Measurements from ENCODE around the gene ANKUB1. TPM values are rescaled to one million over a fixed set of nuclear protein-coding genes. Genes with fewer than 3 reads are reported as not detected.

Gene ANKUB1
- total and polyA plus RNA-seq, 9 of the 15 experiments (the other 6 are each of a cell fraction or from before 2014, with no cell fraction given): not detected

- DNase-seq (ENCODE audit: extremely low read depth in 1 of 4, low spot score in 3 of 4) (no peak), FAIRE-seq (no peak), ATAC-seq (no peak)
- H3K79me2 ChIP-seq (ENCODE audit: control insufficient read depth, insufficient read depth, low read length): no peaks in the 10 kb centered on the region
- BruUV-seq (replicated peaks): no TSS peak
- no peak overlapping the region for H2AFZ ChIP-seq (ENCODE audit: low read depth, low read length)
- in situ Hi-C loops (cut with MboI): no loop called here
- H3K9me3 ChIP-seq (replicated peaks; ENCODE audit: control insufficient read depth, insufficient read depth, low read depth, low read length): no peaks in the 10 kb centered on the region
- H3K9ac ChIP-seq (ENCODE audit: insufficient read depth in 1 of 2, low read depth in 2 of 2, low read length in 2 of 2): no peak overlapping the region
- H3K27ac ChIP-seq (ENCODE audit: extremely low read depth, low read depth, low read length): no peak overlapping the region
- no peaks in the 10 kb centered on the region for H3K36me3 ChIP-seq (ENCODE audit: control insufficient read depth, insufficient read depth, low read length)
- H3K4me1 ChIP-seq (replicated peaks in 1 of 2; ENCODE audit: control insufficient read depth in 2 of 2, insufficient read depth in 2 of 2, low read length in 2 of 2): no peaks in the 10 kb centered on the region
- ChIA-PET CTCF (ENCODE audit: low intra/inter-chr PET ratio) (no interaction called here), POLR2A (no interaction called here)
- peaks cover 4 to 13% of the 10 kb centered on the region in 2 experiments; a peak in 3 of 5 replicates for H3K27me3 ChIP-seq (ENCODE audit: control insufficient read depth in 2 of 2, insufficient read depth in 2 of 2, low read length in 2 of 2)
- 0% methylated on average over 2 of the region's 2 CpGs for WGBS (ENCODE audit: insufficient coverage, low coverage, missing lambda C conversion rate)
- H3K4me2 ChIP-seq (ENCODE audit: insufficient read depth, low read length): no peak overlapping the region
- intact Hi-C loops (cut with micrococcal nuclease): loop anchor here (2.0 kb wide), 1 partner anchor 201 kb away; no protein-coding TSS in a partner anchor
- H4K20me1 ChIP-seq (replicated peaks; ENCODE audit: control insufficient read depth, insufficient read depth, low read length): no peaks in the 10 kb centered on the region
- no peaks in the 10 kb centered on the region for H3K9me1 ChIP-seq (ENCODE audit: control insufficient read depth, insufficient read depth, low read length)
- H3K4me3 ChIP-seq: no peak overlapping the region
- TF ChIP-seq NCOA6 (IDR thresholded peaks at IDR 0.05) (no peak), ZNF277 (CRISPR knock-in tag; IDR thresholded peaks at IDR 0.05; ENCODE audit: borderline replicate concordance) (no peak), MXD1 (CRISPR knock-in tag; IDR thresholded peaks at IDR 0.05; ENCODE audit: borderline replicate concordance, poor library complexity, severe bottlenecking) (no peak), EWSR1 (IDR thresholded peaks at IDR 0.05; ENCODE audit: borderline replicate concordance, low read depth, partially characterized antibody) (no peak), HES1 (IDR thresholded peaks at IDR 0.05; ENCODE audit: low read depth) (no peak), ZBTB9 (CRISPR knock-in tag; IDR thresholded peaks at IDR 0.05) (no peak), ZNF395 (CRISPR knock-in tag; IDR thresholded peaks at IDR 0.05) (no peak), AFF1 (IDR thresholded peaks at IDR 0.05; ENCODE audit: low read depth in 1 of 2, partially characterized antibody in 2 of 2) (no peak), NCOA4 (IDR thresholded peaks at IDR 0.05; ENCODE audit: partially characterized antibody) (no peak)
These were observed 22.1 kb downstream of the ANKUB1 start for GRCh38 chr3:149770246-149770645.
